AG04449 (cell line): ENCODE measurements around the gene BABAM2.

Experiments used
- CTCF ChIA-PET: fragments of 350-600 bp; formaldehyde crosslinking; extraction: SDS; loops from one replicate; lab custom pipeline; 2021; ENCODE audit warnings: antibody characterized with exemption; lab: Yijun Ruan, JAX
- POLR2A ChIA-PET: fragments of 400-600, 350-600 bp; formaldehyde crosslinking; extraction: SDS; loops from one replicate; lab custom pipeline; 2020; ENCODE audit warnings: antibody characterized with exemption, inconsistent platforms; lab: Yijun Ruan, JAX
- DNase-seq: peaks from one replicate; pipeline ENCODE4 v3.0.0-alpha.2; 2010; ENCODE audit warnings: low read depth, low spot score
- H3K4me3 ChIP-seq: 2 replicates; pipeline ENCODE4 v1.5.1; 2011; ENCODE audit warnings: low read depth, mild to moderate bottlenecking, control low read depth, low read length
- TF ChIP-seq, protein P1 (sequence below): IDR thresholded peaks from one replicate; pipeline ENCODE4 v1.5.1; 2011; ENCODE audit warnings: mild to moderate bottlenecking, moderate library complexity, low read length, control low read depth, inconsistent platforms; ENCODE audit not compliant: insufficient read depth; ENCODE audit errors: missing control alignments

Gene BABAM2

DNA sequence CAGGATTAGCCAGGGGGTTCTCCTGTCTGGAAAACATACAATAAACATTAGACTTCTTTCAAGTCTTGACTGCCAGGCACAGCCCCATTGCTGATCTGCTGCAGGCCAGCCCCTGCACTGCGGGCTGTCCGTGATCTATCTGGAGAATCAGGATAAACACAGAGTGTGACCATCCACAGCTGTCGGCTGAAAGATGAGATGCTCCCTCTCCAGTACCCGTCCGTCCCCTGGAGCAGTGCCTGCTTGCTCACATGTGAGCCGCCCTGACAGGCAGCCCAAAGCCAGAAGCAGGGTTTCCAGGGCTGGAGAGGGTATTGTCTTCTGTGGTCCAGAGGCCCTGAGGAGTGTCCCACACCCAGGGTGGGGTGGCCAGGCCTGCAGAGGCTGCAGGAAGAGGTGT, 456.1 kb downstream of the BABAM2 start:
- ChIA-PET POLR2A (no interaction called here), CTCF (no interaction called here)
- no peak overlapping the region for H3K4me3 ChIP-seq

DNA sequence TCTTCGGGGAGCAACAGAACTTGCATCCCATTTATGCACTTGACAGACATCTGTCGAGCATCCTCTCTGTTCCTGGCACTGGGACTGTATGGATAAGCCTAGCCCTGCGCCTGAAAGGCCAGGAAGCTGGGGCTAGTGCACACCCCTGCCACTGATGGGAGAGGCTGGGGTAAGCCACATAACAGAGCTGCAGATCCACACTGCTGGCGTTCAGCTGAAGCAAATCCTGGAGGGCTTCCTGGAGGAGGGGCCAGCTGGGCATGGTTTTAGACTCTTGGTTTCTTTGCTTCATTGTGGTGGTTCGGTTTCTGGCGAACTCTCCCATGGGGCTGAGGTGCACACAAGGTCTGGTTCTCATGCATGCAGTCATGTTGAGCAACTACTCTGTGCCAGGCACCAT, 456.7 kb downstream of the BABAM2 start:
- TF ChIP-seq, protein P1, sequence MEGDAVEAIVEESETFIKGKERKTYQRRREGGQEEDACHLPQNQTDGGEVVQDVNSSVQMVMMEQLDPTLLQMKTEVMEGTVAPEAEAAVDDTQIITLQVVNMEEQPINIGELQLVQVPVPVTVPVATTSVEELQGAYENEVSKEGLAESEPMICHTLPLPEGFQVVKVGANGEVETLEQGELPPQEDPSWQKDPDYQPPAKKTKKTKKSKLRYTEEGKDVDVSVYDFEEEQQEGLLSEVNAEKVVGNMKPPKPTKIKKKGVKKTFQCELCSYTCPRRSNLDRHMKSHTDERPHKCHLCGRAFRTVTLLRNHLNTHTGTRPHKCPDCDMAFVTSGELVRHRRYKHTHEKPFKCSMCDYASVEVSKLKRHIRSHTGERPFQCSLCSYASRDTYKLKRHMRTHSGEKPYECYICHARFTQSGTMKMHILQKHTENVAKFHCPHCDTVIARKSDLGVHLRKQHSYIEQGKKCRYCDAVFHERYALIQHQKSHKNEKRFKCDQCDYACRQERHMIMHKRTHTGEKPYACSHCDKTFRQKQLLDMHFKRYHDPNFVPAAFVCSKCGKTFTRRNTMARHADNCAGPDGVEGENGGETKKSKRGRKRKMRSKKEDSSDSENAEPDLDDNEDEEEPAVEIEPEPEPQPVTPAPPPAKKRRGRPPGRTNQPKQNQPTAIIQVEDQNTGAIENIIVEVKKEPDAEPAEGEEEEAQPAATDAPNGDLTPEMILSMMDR = no peak
- no peak overlapping the region for H3K4me3 ChIP-seq
- ChIA-PET CTCF (interaction anchor here (1.1 kb wide), 1 partner anchor 624 kb away, joined by 3 read pairs; no protein-coding TSS in a partner anchor), POLR2A (no interaction called here)
- no peak for DNase-seq

More for the DNA sequence above, 456.1 kb downstream of the BABAM2 start:
- DNase-seq = no peak
- TF ChIP-seq, protein P1 = no peak

DNA sequence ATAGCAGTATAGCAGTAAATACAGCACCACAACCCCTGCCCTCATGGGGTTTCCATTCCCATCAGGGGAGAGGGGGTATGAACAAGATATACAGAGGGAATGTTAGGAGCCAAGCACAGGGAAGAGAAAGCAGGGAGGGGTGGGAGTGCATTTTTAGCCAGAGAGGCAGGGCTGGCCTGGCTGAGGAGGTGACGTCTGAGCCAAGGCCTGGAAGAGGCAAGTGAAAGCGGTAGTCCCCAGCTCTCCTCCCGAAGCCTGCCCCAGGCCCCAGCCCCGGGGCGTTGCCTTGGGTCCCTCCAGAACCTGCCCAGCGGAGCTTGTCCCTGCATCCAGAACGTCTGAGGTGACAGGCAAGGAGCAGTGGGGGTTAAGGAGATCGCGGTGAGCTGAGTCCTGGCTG, 457.1 kb downstream of the BABAM2 start:
- DNase-seq = no peak
- CTCF ChIA-PET = interaction anchor here (1.1 kb wide), 1 partner anchor 625 kb away, joined by 3 read pairs; no protein-coding TSS in a partner anchor
- POLR2A ChIA-PET = no interaction called here
- TF ChIP-seq, protein P1 = no peak
- no peak overlapping the region for H3K4me3 ChIP-seq

DNA sequence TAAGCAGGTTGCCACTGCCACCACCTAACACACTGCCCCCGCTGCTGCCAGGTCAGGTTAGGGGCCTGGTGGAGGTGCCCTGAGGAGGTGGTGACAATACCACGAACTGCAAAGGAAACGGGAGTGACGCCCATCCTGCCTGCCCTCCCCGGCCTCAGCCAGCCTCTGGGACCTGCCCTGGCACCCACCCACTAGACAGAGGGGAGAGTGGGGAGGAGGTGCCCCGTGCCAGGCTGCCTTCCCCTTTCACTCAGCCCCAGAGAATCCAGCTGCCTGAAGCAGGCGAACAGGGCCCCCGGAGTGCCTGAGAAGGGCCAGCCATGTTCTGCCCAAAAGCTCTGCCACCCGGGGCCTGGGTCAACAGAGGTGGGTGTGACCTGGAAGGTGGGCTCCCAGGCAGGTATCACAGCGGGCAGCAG, 457.6 kb downstream of the BABAM2 start:
- CTCF ChIA-PET = interaction anchor here (1.1 kb wide), 1 partner anchor 625 kb away, joined by 3 read pairs; no protein-coding TSS in a partner anchor
- POLR2A ChIA-PET = no interaction called here
- DNase-seq = no peak
- no peak overlapping the region for H3K4me3 ChIP-seq
- TF ChIP-seq, protein P1 = no peak

DNA sequence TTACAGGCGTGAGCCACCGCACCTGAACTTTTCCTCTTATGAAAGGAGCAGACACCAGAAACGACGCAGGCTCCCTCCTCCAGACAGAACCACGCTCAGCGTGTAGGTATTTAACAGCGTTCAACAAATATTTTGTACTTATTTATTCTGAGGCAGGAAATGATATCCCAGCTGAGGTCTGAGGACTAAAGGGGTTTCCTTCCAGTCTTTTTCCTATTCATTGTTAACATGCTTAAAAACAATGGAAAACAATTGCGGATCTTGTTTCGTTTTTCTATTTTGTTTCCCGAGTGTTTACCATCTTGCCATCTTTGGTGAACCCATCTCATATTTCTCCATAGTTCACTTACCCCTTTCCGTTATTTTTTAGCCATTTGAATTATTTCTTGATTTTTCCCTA, 458.4 kb downstream of the BABAM2 start:
- DNase-seq = no peak
- H3K4me3 ChIP-seq = no peak overlapping the region
- TF ChIP-seq, protein P1 = no peak
- ChIA-PET CTCF (no interaction called here), POLR2A (no interaction called here)

DNA sequence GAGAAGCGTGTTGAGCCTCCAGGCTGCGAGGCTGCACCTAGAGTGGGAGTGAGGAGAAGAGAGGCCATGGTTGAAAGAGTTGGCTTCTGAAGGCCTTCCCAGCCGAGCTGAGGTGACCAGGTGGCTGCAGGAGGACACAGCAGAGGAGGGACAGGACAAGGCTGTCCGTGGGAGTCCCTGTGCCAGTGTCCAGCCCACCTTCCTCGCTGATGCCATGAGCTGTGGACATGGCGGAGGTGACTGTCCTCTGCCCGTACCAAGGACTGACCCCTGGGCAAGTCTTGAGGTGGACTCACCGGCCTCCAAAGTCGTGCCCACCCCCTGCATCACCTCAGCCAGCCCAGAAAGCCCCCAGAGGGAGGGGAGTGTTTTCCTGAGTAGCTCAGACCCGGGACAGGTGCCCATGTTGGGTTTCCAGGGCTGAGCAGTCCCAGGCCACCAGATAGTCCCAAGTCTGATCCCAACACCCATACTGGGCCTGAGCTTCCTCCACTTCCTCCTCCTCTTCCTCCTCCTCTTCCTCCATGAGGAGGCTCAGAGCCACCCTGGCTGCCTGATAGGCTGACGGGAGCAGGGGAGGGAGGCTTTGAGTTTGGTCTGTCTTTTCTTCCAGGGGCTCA, 459.1 kb downstream of the BABAM2 start:
- no peak for DNase-seq
- POLR2A ChIA-PET = no interaction called here
- CTCF ChIA-PET = no interaction called here
- no peak overlapping the region for H3K4me3 ChIP-seq
- TF ChIP-seq, protein P1 = no peak
